Measurements from ENCODE around the gene TMEM176B.

The TMEM176B gene

DNA sequence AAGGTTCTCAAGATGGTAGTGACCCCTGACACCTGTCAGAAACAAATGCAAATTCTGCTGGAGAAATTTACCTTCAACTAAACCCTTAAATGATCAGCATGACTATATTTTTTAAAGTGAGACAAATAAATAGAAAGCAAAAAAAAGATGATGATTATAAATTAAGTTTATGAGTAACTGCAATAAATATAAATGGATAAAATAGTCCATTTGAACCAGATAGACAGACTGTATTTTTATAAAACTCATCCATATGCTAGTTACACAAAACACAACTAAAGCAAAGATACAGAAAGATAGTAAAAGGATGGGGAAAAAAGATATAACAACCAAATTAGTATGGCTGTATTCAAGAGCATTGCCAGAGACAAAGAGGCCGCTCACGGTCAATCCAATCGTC lies 6.3 kb upstream of the TMEM176B start:
- TF ChIP-seq, protein P1, sequence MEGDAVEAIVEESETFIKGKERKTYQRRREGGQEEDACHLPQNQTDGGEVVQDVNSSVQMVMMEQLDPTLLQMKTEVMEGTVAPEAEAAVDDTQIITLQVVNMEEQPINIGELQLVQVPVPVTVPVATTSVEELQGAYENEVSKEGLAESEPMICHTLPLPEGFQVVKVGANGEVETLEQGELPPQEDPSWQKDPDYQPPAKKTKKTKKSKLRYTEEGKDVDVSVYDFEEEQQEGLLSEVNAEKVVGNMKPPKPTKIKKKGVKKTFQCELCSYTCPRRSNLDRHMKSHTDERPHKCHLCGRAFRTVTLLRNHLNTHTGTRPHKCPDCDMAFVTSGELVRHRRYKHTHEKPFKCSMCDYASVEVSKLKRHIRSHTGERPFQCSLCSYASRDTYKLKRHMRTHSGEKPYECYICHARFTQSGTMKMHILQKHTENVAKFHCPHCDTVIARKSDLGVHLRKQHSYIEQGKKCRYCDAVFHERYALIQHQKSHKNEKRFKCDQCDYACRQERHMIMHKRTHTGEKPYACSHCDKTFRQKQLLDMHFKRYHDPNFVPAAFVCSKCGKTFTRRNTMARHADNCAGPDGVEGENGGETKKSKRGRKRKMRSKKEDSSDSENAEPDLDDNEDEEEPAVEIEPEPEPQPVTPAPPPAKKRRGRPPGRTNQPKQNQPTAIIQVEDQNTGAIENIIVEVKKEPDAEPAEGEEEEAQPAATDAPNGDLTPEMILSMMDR (conservative IDR thresholded peaks at IDR 0.05; ENCODE audit: low read depth, low read length) = no peak
- no peak for DNase-seq (ENCODE audit: low read depth)
- H3K4me3 ChIP-seq (ENCODE audit: low read depth, low read length) = no peak overlapping the region

DNA sequence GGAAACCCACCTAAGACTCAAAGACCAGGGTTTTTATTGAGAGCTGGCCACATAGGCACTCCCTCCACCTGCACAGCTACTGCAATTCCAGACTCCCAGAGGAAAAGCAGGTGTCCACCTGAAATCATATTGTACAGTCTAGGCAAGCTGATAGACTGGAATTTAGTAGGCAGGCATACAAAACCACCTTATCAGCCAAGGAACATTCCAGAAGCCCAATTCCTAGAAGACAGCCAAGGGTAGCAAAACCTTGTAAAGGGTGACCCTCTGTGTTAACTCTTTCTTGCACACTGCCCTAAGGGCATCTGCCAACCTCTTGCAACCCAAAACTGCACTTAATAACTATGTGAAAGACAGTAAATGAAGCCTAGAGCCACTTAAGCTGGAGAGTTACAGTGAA lies 5.7 kb upstream of the TMEM176B start:
- TF ChIP-seq, protein P1 (conservative IDR thresholded peaks at IDR 0.05; ENCODE audit: low read depth, low read length) = no peak
- no peak overlapping the region for H3K4me3 ChIP-seq (ENCODE audit: low read depth, low read length)
- DNase-seq (ENCODE audit: low read depth) = no peak

DNA sequence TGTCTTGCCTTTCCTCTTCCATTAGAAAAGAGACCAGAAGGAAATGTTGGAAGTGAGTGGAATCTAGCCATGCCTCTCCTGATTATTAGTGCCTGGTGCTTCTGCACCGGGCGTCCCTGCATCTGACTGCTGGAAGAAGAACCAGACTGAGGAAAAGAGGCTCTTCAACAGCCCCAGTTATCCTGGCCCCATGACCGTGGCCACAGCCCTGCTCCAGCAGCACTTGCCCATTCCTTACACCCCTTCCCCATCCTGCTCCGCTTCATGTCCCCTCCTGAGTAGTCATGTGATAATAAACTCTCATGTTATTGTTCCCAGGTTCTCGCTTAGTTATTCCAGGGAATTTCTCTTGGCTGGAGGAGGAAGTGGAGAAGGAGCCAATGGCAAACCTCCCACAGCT lies 4.6 kb upstream of the TMEM176B start:
- no peak for DNase-seq (ENCODE audit: low read depth)
- TF ChIP-seq, protein P1 (conservative IDR thresholded peaks at IDR 0.05; ENCODE audit: low read depth, low read length) = no peak
- no peak overlapping the region for H3K4me3 ChIP-seq (ENCODE audit: low read depth, low read length)

DNA sequence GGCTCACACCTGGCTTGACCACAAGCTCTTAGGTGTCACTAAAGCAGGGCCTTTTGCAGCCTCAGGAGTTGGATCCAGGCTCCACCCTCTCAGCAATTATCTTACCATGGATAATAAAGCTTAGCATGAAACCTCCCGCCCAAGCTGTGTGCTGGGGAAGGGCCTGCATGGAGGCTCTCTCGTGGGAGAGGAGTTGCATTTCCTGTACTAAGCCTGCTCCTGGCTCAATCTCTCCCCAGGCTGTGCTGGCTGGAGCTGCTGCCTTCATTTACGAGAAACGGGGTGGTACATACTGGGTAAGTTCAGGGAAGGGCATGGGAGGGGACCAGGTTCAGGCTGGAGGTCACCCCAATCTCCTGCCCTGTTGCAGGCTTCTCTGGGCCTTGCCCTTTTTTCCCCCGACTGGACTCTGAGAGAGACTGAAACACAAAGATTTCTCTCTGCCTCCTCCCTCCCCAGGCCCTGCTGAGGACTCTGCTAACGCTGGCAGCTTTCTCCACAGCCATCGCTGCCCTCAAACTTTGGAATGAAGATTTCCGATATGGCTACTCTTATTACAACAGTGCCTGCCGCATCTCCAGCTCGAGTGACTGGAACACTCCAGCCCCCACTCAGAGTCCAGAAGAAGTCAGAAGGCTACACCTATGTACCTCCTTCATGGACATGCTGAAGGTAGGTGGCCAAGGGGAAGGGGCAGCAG lies 3.1 kb upstream of the TMEM176B start:
- no peak for DNase-seq (ENCODE audit: low read depth)
- TF ChIP-seq, protein P1 (conservative IDR thresholded peaks at IDR 0.05; ENCODE audit: low read depth, low read length) = no peak
- no peak overlapping the region for H3K4me3 ChIP-seq (ENCODE audit: low read depth, low read length)

DNA sequence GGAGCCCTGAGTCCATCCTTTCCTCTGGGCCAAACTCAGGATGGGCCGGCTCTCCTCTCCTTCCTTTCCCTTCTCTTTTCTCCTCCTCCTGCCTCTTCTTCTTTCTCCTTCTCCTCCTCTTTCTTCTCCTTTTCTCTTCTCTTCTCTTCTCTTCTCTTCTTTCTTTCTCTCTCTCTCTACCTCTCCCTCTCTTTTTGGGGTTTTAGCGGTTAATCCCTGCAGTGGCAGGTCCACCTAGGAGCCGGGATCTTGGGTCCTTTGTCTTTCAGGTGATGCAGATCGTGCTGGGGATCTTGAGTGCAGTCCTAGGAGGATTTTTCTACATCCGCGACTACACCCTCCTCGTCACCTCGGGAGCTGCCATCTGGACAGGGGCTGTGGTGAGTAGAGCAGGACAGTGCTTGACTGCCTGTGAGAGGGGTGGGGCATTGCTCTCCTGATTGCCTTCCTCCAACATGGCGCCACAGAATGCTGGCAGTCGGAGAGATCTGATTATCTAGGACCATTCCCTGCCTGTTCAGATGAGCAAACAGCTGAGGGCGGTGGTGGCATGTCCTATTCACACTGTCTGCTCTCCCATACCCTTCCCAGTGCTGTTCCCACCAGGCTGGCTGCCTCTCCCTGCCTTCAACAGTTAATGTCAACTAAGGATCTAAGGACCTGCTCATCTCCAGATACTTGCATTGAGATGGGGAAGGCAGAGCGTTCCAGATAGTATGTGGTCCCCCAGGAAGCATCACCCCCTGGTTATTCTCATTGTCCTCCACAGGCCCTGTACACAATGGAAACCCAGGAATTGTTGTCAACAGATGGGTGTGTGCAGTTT lies 2.0 kb upstream of the TMEM176B start:
- DNase-seq (ENCODE audit: low read depth) = no peak
- no peak overlapping the region for H3K4me3 ChIP-seq (ENCODE audit: low read depth, low read length)
- TF ChIP-seq, protein P1 (conservative IDR thresholded peaks at IDR 0.05; ENCODE audit: low read depth, low read length) = no peak

DNA sequence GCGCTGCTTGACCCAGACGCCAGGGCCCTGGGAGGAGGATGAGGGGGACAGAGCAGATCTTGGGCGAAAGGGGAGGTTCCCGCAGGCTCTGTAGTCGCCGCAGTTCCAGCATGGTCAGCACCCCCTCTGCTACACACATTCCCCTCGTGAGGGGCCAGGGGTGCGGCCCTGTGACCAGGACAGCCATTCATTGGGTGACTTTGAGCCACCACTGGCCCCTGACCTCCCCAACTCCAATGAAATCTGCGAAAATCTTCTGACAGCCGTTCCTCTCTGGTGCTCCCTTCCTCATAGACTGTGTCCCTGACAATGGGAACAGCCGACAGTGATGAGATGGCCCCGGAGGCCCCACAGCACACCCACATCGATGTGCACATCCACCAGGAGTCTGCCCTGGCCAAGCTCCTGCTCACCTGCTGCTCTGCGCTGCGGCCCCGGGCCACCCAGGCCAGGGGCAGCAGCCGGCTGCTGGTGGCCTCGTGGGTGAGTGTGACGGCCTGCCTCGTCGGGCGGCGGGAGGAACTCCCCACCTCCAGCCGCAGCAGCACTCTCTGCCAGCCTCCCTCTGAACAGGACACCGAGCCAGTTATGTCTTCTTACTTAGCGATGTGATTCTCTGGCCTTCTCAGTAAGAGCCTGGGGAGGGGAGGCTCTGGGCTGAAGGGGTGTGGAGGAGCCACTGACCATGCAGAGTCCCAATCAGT lies 1.2 kb upstream of the TMEM176B start:
- H3K4me3 ChIP-seq (ENCODE audit: low read depth, low read length) = no peak overlapping the region
- no peak for DNase-seq (ENCODE audit: low read depth)
- TF ChIP-seq, protein P1 (conservative IDR thresholded peaks at IDR 0.05; ENCODE audit: low read depth, low read length) = no peak

All from choroid plexus epithelial cell (primary cell).